Measurements from ENCODE around the gene PAPLN.
"Not testable (repeated sequence)": the region's sequence is repeated elsewhere in the genome, so short reads cannot be mapped to it uniquely, and the experiment has no call there.

PAPLN gene

GRCh38 chr14:73289729-73290128 is 52.4 kb downstream of the PAPLN start:
- no peak for DNase-seq (ENCODE audit: low read depth)

GRCh38 chr14:73290279-73290678 is 53.0 kb downstream of the PAPLN start:
- DNase-seq (ENCODE audit: low read depth): no peak

DNA sequence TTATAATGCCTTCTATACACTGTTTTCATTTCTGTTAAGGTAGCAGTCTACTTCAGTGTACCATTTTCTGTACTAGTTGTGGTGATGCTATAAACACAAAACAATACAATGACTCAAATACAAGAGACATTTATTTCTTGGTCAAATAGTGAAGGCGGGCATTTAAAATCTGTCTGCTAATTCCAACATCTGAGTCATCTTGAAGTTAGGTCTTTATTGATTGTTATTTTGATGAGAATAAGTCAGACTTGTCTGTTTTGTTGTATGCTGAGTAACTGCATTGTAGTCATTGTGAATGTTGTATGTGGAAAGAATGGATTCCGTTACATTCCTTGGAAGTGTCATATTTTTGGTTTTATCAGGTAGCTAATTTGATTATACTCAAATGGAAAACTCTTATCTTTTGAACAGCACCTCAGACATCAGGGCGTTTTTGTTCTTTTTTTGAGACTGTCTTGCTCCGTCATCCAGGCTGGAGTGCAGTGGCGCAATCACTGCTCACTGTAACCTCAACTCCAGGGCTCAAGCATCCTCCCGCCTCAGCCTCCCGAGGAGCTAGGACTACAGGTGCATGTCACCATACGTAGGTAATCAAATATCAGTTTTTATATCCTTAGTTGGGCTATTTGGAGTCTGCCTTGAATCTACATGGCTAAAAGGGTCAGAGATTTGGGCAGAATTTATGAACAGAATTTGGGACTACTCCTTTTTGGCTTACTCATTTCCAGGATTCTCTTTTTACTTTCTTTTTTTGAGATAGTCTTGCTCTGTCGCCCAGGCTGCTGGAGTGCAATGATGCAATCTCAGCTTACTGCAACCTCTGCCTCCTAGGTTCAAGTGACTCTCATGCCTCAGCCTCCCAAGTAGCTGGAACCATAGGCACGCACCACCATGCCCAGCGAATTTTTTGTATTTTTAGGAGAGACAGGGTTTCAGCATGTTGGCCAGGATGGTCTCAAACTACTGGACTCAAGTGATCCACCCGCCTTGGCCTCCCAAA is 56.8 kb downstream of the PAPLN start:
- DNase-seq (ENCODE audit: low read depth): no peak

DNA sequence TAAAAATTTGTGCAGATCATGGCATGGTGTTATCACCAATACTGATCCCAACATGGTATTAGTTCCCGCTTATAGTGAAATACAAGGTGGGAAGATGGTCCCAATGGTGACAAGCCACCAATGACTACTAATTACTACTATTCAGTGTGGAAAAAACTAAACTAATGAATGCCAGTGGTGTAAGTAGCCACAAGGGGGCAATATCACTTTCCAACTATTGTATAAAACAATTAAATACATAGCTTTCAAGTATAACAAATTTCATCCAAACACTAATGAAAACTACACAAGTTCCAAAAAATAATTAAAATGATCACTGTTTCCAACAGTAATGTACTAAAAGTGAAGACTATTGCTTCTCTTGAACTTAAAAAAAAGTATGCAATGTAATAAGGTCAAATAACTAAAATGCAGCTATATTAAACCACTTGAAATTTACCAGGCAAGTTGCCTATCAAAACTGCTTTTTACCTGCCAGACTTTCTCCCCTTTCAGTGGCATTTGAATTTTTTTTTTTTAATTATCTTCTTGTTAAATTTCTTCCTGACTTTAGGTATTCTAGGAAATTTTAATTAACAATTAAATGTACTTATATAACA is 58.0 kb downstream of the PAPLN start:
- DNase-seq (ENCODE audit: low read depth): no peak

DNA sequence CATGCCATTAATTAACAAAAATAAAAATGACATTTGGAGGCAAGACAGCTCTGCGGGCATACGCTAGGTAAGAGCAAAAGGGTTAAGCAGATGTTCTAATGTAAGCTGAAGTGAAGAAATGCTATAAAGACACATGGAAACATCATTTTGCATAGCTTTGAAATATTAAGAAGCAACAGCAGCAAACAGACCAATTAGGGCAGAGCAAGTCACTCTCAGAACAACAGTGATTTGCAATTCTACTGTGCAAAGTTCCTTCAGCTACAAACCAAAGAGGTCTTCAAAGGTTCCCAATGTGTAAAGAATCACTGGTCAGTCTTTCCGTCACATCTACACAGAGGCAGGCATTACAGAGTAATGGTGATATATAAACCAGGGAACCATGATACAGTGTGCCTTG is 68.2 kb downstream of the PAPLN start:
- DNase-seq (ENCODE audit: low read depth): no peak

DNA sequence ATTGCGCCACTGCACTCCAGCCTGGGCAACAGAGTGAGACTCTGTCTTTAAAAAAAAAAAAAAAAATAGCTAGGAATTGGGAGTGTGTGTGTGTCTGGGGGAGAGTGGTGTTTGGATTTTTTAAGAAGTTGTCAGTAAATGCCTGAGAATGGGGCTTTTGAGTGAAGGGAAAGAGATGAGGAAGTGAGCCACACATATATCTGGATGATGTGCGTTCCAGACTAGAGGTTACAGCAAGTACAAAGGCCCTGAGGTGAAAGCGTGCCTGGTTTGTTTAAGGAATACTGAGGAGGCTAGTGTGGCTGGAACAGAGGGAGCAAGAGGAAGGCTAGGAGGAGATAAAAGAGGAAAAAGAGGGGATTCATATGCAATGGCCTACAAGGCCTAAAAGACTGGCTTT is 70.0 kb downstream of the PAPLN start:
- no peak for DNase-seq (ENCODE audit: low read depth)

- not testable (repeated sequence) for DNase-seq (ENCODE audit: low read depth)
Observed at GRCh38 chr14:73309207-73309606, 71.9 kb downstream of the PAPLN start.

DNA sequence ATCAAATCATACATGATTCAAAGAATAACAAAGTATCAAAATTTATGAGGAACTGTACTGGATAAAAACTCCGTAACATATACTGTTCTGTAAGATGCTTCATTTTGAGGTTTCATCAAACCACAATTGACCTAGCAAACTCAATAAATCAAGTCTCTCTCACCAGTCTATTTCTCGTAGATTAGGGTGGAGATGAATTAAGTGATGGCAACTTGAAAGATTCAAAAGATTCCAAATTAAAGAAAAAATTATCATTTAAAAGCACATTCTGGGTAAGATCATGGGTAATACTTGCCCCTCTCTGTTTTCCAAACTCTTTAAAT is 74.4 kb downstream of the PAPLN start:
- DNase-seq (ENCODE audit: low read depth): no peak

DNA sequence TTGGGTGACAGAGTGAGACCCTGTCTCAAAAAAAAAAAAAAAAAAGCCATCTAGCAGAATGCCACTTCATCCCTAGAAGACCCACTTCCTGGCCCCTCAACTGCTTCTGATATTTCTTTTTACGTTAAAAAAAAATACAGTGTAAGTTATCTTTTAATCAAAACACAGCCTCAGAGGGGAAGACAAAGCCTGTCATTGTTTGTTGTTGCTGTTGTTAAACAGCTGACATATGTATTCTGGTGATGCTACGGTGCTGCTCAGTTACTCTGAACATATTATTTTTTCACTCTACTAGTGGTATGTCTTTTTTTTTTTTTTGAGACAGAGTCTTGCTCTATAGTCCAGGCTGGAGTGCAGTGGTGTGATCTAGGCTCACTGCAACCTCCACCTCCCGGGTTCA is 75.4 kb downstream of the PAPLN start:
- DNase-seq (ENCODE audit: low read depth): no peak

- no peak for DNase-seq (ENCODE audit: low read depth)
Observed at GRCh38 chr14:73313151-73313550, 75.8 kb downstream of the PAPLN start.

GRCh38 chr14:73323896-73324399 is 86.6 kb downstream of the PAPLN start:
- no peak for DNase-seq (ENCODE audit: low read depth)
